Left hindlimb (tissue), 1 donor: ENCODE data around the gene NKD1.

ENCODE experiments used
- DNase-seq: peaks from one replicate; pipeline ENCODE4 v3.0.0-alpha.2; 2018

Gene NKD1

GRCh38 chr16:50615891-50616290 is 67.7 kb downstream of the NKD1 start:
- DNase-seq: no peak

- DNase-seq: no peak
These were observed 68.2 kb downstream of the NKD1 start for GRCh38 chr16:50616386-50616785.

GRCh38 chr16:50616883-50617645 is 68.9 kb downstream of the NKD1 start:
- DNase-seq: peak; percentile 17

- no peak for DNase-seq
These were observed 69.5 kb downstream of the NKD1 start for GRCh38 chr16:50617646-50618184.

- DNase-seq: no peak
These were observed 70.2 kb downstream of the NKD1 start for GRCh38 chr16:50618238-50618918.

- DNase-seq: no peak
These were observed 71.7 kb downstream of the NKD1 start for GRCh38 chr16:50619702-50620491.

GRCh38 chr16:50620646-50621451 is 72.7 kb downstream of the NKD1 start:
- DNase-seq: no peak

GRCh38 chr16:50621452-50621792 is 73.2 kb downstream of the NKD1 start:
- DNase-seq: no peak

GRCh38 chr16:50622029-50622428 is 73.8 kb downstream of the NKD1 start:
- DNase-seq: no peak

GRCh38 chr16:50622643-50623369 is 74.6 kb downstream of the NKD1 start:
- no peak for DNase-seq

GRCh38 chr16:50624449-50624970 is 76.3 kb downstream of the NKD1 start:
- no peak for DNase-seq

- DNase-seq: no peak
These were observed 77.2 kb downstream of the NKD1 start for GRCh38 chr16:50625374-50625773.

GRCh38 chr16:50626868-50627267 is 78.7 kb downstream of the NKD1 start:
- DNase-seq: no peak

- peak; percentile 87 for DNase-seq
These were observed 79.2 kb downstream of the NKD1 start for GRCh38 chr16:50627419-50627818.

GRCh38 chr16:50628156-50628802 is 80.1 kb downstream of the NKD1 start:
- DNase-seq: no peak

- no peak for DNase-seq
These were observed 81.1 kb downstream of the NKD1 start for GRCh38 chr16:50629334-50629733.

- DNase-seq: no peak
These were observed 82.3 kb downstream of the NKD1 start for GRCh38 chr16:50630394-50631020.

GRCh38 chr16:50631249-50631984 is 83.2 kb downstream of the NKD1 start:
- no peak for DNase-seq

- DNase-seq: no peak
These were observed 83.9 kb downstream of the NKD1 start for GRCh38 chr16:50631985-50632576.
